ENCODE results near the gene TMEM128. TPM values are rescaled to one million over a fixed set of nuclear protein-coding genes. Genes with fewer than 3 reads are reported as not detected.

TMEM128 gene
- total and polyA plus RNA-seq, 2 of the 13 experiments (the other 11 are each of a cell fraction or from before 2014, with no cell fraction given): 19.4 to 27.9 TPM

DNA sequence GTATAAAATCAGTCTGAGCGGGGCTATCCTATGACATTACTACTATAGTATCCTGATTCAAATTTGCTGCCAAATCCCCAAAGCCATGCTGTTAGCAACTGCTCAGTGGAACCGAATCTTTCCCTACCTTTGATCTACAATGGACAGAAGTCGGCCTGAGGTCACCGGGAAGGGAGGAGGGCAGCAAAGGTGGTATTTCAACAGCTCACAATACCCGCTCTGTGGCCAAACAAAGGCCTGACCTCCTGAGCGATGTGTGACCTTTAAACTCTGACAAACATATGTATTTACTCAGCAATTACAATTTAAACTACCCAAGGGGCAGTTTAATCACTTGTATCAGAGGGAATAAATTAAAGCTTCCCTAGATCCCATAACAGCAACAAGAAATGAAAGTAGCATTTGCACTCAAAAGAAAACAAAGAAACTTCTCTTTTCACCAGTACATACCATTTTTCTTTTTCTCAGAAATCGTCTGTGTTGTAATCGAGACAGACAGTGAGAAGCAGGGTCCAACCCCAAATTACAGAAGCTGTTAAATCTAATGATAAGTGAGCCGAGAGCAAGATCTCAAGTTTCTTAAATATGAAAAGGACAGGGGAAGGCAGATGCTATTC lies 11.6 kb upstream of the TMEM128 start (continued):
- TF ChIP-seq IKZF5 (CRISPR knock-in tag; IDR thresholded peaks at IDR 0.05) (peak; percentile 79; the same call in 1 of the 2 replicates), TMF1 (CRISPR knock-in tag; IDR thresholded peaks at IDR 0.05; ENCODE audit: low read depth) (no peak), PRMT3 (CRISPR knock-in tag; IDR thresholded peaks at IDR 0.05; ENCODE audit: borderline replicate concordance, low read depth) (no peak), HOXA9 (CRISPR knock-in tag; IDR thresholded peaks at IDR 0.05; ENCODE audit: borderline replicate concordance) (no peak), ZNF235 (CRISPR knock-in tag; IDR thresholded peaks at IDR 0.05; ENCODE audit: borderline replicate concordance) (no peak), MIER2 (CRISPR knock-in tag; IDR thresholded peaks at IDR 0.05) (0 out of 2 replicates have a peak, but pooled peaks have one; percentile 35), ZFP41 (CRISPR knock-in tag; IDR thresholded peaks at IDR 0.05; ENCODE audit: borderline replicate concordance) (no peak), ZNF276 (CRISPR knock-in tag; IDR thresholded peaks at IDR 0.05; ENCODE audit: low read depth) (no peak), ZNF383 (CRISPR knock-in tag; IDR thresholded peaks at IDR 0.05; ENCODE audit: borderline replicate concordance) (no peak), EED (CRISPR knock-in tag; IDR thresholded peaks at IDR 0.05) (no peak), PATZ1 (CRISPR knock-in tag; IDR thresholded peaks at IDR 0.05) (peak; percentile 85), TOPORS (CRISPR knock-in tag; IDR thresholded peaks at IDR 0.05) (no peak)
- TF ChIP-seq, protein P1, sequence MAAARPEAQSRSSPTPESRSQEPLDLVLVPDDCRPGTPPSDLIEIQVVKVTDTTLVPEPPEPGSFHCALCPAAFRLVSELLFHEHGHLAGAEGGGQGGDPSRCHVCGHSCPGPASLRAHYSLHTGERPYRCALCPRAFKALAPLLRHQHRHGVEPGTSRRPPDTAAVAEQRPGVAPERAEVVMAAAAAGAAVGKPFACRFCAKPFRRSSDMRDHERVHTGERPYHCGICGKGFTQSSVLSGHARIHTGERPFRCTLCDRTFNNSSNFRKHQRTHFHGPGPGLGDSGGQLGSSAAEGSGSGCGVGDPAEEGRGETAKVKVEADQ (CRISPR knock-in tag; IDR thresholded peaks at IDR 0.05; ENCODE audit: borderline replicate concordance): no peak
- TF ChIP-seq, protein P2, sequence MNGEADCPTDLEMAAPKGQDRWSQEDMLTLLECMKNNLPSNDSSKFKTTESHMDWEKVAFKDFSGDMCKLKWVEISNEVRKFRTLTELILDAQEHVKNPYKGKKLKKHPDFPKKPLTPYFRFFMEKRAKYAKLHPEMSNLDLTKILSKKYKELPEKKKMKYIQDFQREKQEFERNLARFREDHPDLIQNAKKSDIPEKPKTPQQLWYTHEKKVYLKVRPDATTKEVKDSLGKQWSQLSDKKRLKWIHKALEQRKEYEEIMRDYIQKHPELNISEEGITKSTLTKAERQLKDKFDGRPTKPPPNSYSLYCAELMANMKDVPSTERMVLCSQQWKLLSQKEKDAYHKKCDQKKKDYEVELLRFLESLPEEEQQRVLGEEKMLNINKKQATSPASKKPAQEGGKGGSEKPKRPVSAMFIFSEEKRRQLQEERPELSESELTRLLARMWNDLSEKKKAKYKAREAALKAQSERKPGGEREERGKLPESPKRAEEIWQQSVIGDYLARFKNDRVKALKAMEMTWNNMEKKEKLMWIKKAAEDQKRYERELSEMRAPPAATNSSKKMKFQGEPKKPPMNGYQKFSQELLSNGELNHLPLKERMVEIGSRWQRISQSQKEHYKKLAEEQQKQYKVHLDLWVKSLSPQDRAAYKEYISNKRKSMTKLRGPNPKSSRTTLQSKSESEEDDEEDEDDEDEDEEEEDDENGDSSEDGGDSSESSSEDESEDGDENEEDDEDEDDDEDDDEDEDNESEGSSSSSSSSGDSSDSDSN (CRISPR knock-in tag; IDR thresholded peaks at IDR 0.05): no peak
- TF ChIP-seq, protein P3, sequence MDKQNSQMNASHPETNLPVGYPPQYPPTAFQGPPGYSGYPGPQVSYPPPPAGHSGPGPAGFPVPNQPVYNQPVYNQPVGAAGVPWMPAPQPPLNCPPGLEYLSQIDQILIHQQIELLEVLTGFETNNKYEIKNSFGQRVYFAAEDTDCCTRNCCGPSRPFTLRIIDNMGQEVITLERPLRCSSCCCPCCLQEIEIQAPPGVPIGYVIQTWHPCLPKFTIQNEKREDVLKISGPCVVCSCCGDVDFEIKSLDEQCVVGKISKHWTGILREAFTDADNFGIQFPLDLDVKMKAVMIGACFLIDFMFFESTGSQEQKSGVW (CRISPR knock-in tag; IDR thresholded peaks at IDR 0.05; ENCODE audit: borderline replicate concordance): no peak
- TF ChIP-seq, protein P4, sequence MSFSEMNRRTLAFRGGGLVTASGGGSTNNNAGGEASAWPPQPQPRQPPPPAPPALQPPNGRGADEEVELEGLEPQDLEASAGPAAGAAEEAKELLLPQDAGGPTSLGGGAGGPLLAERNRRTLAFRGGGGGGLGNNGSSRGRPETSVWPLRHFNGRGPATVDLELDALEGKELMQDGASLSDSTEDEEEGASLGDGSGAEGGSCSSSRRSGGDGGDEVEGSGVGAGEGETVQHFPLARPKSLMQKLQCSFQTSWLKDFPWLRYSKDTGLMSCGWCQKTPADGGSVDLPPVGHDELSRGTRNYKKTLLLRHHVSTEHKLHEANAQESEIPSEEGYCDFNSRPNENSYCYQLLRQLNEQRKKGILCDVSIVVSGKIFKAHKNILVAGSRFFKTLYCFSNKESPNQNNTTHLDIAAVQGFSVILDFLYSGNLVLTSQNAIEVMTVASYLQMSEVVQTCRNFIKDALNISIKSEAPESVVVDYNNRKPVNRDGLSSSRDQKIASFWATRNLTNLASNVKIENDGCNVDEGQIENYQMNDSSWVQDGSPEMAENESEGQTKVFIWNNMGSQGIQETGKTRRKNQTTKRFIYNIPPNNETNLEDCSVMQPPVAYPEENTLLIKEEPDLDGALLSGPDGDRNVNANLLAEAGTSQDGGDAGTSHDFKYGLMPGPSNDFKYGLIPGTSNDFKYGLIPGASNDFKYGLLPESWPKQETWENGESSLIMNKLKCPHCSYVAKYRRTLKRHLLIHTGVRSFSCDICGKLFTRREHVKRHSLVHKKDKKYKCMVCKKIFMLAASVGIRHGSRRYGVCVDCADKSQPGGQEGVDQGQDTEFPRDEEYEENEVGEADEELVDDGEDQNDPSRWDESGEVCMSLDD (CRISPR knock-in tag; IDR thresholded peaks at IDR 0.05; ENCODE audit: borderline replicate concordance): peak; percentile 94

Data from HepG2 (cell line).